HG03039 (cell line): ENCODE results near the gene FBXO38.
"Not testable (repeated sequence)": the region's sequence is repeated elsewhere in the genome, so short reads cannot be mapped to it uniquely, and the experiment has no call there.

Source experiments
- ATAC-seq: cut with Tn5 transposase; IDR thresholded peaks from one replicate; pipeline ENCODE4 v1.9.1; 2021; ENCODE audit warnings: mild to moderate bottlenecking, moderate library complexity; ENCODE audit not compliant: unreplicated experiment

The FBXO38 gene

DNA sequence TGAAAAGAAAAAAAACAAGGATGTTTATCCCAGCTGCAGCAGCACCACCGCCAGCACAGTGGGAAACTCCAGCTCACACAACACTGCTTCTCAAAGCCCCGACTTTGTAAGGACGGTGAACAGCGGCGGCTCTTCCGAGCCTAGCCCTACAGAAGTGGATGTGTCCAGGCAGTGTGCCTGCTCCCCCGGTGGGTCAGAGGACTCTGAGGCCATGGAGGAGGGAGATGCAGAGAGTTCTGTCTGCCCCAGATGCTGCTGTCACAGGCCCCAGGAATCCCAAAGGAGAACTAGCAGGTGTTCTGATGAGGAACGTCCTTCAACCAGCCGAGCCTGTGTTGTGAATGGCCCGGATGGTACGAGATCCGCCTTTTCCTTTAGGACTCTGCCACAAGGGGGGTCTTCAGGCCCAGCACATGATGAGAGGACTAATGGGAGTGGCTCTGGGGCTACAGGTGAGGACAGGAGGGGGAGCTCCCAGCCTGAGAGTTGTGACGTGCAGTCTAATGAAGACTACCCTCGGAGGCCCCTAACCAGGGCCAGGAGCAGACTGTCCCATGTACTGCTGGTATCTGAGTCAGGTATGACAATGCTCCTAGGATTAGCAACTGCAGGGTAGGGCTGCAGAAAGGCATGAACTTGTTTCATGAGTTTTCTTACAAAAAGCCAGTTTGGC, 43.7 kb downstream of the FBXO38 start:
- ATAC-seq: no peak

DNA sequence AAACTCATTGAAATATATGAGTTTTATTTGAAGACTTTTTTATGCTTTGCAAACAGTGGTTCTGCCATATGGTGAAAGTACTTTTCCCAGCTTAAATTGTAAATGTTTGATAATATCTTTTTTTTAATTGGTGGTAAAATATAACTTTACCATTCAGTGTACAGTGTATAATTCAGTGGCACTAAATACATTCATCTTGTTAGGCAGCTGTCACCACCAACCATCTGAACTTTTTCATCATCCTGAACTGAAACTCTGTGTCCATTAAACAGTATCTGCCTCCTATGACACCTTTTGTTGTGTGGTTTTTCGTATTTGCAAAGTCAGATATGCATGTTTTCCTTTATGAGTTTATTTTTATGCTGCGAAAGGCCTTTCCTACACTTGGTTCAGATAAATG, 45.1 kb downstream of the FBXO38 start:
- no peak for ATAC-seq

DNA sequence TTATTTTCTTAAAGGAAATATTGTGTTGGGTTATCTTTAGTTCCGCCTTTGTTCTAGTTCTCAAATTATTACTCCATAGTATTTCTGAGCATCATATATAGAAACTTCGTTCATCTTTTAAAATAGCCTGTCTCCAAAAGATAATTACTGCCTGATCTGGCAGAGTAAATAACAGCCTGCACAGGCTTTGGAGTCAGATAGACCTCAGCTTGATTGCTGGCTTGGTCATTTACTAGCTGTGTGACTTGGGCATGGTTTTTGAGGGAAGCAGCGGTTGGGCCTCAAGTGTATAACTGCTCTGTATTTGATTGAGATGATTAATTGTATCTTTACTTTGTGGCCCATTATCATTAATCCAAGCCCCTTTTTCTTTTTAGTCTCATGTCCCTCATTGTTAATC, 50.1 kb downstream of the FBXO38 start:
- no peak for ATAC-seq

DNA sequence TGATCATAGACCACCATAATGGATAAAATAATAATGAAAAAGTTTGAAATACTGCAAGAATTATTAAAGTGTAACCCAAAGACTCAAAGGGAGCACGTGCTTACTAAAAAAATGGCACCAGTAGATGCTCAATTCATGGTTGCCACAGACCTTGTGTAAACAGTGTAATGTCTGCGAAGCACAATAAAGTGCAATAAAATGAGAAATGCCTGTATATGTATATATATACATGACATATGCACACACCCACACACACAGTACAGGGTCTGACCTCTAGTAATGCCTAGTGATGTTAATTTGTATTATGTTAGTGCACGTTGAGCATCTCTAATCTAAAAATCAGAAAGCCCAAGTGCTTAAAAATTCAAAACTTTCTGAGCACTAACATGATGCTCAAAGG, 52.3 kb downstream of the FBXO38 start:
- no peak for ATAC-seq

DNA sequence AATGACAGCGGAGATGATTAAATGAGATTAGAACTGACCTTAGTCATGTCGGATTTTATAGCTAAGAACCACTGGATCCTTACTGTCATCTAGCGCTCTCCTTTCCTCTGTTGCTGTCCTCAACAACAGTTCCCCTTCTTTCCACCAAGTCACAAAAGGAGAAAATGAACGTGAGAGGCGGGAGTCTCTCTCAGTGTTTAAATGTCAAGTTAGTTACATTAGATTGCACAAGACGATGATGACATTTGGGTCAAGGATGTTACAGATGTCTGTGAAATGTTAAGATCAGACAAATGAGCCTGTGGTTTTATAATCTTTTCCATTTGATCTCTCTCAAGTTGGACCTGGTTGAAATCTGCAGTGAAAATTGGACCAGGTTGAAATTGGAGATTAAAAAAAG, 53.5 kb downstream of the FBXO38 start:
- no peak for ATAC-seq

DNA sequence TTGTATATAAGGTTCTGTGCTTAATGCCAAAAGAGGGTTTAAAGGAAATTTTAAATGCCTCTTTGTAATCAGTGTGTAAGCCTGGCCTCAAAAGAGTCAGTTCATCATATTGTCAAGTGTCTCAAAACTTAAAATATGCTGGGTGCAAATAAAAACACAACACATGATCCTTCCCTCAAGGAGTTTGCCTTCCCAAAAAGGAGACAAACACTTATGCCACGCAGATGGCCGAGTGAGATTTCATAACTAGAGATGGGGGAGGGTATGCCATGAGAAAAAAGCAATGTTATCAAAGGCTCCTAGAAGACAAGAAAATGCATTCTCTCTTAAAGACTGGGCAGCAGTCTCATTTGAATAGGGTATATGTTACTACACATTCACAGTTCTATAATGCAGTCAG, 55.2 kb downstream of the FBXO38 start:
- no peak for ATAC-seq

DNA sequence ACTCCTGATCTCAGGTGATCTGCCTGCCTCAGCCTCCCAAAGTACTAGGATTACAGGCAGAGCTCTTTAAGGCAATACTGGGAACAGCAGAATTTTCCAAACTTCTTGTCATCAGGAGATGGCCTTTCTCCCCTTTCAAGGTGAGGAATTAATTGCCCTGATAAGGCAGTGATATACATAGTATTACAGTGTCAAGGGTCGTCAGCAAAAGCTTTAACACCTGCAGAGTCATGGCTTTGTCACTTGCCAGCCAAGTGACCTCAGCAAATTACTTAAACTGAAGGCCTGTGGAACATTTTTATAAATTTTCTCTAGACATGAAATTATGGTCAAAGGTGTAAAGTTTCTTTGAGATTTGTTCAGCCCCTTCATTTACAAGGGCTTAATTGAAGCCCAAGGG, 59.5 kb downstream of the FBXO38 start:
- no peak for ATAC-seq

DNA sequence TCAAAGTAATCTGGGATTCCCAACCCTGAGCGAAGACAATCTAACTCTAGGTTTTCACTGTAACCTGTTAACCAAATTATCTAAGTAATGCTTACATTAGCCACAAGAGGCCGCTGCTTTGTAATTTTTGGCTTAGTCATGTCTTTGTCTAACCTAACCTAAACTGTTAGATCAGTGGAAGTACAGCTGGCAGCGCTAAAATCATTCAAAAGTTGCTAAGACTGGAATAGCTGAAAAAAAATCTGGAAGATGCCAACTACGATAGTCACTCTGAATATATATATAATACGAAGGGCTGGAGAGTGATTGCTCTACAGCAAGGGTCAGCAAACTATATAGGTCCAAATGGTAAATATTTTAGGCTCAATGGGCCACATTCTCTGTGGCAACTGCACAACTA, 60.2 kb downstream of the FBXO38 start:
- ATAC-seq: peak; percentile 82

DNA sequence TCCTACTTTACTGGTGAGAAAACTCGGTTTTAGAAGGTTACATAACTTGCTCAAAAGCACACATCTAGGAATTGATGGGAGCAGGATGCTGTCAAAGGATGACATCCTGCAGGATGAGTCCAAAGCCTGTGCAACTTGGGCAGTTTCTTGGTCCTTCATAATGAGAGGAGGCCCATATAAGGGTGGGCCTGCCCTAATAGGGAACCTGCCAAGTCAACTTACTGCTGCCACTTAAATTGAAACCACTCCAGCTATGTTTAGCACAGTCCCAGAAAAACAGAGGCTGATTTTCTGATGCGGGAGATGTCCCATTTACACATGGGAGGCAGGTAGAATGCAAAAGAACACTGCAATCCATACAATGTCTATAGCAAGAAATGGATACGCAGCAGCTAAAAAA, 61.8 kb downstream of the FBXO38 start:
- ATAC-seq: no peak

DNA sequence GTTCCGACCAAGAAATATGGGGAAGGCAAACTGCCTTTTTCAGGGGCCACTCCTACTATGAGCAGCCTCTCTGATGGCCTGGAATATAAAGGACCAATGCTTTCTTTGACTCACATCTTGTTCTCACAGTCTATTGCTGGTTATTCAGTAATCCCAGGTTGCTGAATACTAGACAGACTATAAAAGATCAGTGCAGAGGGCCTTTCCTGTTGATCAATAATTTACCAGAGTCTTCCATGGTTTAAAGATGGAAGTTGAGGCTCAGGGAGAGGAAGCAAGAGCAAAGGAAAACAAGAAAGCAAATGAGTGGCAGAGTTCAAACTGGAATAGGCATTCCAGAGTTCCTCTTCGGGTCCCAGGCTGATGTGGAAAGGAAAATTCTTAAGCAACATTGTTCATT, 62.9 kb downstream of the FBXO38 start:
- ATAC-seq: no peak

DNA sequence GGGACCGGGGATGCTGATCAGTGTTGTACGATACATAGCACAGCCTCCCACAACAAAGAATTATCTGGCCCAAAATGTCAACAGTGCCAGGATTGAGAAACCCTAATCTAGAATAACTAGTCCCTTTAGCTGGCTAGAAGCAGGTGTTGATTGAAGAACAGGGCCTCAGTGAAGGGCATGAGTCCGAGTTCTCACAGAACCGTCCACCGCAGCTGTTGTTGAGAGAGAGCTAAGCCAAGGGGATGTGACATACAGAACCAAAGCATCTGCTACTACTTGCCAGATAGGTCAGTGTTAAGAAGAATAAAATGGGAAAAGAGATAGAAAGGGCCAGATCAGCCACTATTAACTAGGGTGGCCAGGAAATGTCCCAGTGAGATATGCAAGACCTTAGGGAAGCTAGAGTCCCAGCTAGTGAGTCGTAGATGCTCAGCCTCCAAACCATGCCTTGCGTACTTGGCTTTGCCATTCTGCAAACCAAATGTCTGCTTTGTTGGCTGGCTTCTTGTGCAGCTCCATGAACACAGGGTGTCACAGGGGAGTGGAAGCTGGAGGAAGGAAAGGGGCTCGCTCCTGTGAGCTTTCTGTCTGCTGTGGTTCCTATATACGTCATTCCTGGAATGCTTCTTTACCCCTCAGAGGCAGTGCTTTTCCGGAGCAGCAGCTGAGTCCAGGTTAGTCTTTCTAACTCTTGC, 68.9 kb downstream of the FBXO38 start:
- ATAC-seq: no peak

DNA sequence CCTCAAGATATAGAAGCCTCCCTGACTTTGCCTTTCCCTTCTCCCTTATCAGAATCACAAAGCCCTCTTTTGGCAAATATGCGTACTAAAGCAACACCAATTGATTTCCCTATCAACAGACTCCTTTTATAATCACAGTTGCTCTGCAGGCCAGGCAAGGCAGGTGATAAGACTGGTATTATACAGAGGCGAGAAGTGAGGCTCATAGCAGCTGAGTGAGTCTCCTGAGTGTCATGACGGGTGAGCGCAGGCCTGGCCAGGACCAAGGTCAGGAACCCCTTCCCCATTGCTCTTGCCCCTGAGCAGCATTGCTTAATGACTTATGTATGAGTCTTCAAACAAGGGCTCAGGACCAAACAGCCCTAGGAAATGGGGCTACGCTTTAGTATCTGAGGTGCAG, 70.8 kb downstream of the FBXO38 start:
- ATAC-seq: no peak

DNA sequence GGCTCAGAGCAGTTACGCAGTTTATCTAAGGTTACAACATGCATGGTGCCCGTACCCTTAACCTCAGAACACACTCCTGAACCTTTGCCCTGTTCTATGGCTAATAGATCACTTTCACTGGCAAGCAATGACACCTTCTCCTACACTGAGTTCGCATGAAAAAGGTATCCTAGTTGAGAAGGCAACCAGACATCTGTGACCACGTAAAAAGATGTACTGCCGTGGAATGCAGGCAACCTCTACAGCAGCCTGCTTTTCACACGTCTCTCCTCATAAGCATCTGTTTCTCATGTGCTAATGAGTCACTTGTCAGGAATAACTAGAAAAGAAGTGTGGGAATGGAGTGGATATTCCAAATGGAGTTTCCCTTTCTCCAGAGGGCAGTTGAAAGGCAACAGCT, 71.4 kb downstream of the FBXO38 start:
- ATAC-seq: no peak

DNA sequence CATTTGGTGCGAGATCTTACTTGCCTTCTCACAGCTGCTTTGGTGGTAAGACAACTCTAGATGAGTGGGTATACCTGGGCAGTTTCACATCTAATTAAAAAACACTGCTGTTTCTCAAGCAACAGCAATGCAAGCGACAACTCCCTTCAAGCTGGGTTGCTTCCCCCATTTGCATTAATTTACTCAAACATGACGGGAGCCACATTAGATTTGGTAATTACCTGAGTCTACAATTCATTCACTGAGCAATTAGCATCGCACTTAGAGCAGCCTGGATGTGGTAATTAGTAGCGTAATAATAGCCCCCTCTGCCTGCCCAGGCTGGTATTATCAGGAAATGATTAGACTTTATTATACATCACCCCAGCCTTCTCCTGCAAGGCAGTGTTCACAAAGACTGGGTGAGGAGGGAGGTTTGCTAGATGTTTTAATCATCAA, 73.4 kb downstream of the FBXO38 start:
- ATAC-seq: no peak

DNA sequence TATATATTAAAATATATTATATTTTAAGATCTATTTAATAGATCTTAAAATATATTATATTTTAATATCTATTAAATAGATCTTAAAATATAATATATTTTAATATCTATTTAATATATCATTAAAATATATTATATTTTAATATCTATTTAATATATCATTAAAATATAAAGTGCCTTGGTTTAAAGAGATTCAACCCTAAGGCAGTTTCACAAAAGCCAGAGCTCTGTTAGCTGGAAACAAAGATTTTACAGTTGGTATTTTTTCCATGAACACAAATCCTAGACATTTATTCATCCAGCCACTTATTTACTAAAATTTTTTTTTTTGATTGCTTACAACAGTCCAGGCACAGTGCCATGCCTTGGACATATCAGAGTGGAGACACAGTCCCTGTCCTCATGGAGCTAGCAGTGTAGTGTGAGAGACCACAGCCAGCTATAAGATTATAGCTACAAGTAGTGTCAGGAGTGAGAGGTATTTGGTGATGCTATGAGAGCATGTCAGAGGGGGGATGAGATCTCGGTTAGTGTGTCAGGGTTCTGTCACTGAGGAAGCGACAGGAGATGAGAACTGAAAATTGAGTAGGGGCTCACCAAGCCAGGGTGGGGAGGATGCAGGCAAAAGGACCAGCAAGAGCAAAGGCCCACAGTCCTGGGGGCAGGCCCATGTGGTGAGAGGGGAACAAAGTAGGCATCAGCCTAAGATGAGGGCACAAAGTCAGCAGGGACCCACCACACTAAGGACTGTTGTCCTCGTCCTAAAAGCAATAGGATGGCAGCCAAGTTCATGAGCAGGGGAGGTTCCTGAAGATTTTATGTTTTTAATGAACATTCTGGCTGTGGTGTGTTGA, 74.5 kb downstream of the FBXO38 start:
- no peak for ATAC-seq

DNA sequence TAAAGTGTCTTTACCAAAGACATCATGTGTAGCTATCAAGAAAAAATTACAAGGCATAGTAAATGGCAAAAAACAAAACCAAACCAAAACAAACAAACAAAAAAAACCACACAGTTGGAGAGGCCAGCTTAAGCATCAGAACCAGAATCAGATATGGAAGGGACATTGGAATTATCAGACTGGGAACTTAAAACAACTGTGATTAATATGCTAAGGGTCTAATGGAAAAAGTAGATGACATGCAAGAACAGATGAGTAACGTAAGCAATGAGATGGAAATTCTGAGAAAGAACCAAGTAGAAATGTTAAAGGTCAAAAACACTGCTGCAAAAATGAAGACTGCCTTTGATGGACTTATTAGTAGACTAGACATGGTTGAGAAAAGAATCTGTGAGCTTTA, 75.9 kb downstream of the FBXO38 start:
- no peak for ATAC-seq

DNA sequence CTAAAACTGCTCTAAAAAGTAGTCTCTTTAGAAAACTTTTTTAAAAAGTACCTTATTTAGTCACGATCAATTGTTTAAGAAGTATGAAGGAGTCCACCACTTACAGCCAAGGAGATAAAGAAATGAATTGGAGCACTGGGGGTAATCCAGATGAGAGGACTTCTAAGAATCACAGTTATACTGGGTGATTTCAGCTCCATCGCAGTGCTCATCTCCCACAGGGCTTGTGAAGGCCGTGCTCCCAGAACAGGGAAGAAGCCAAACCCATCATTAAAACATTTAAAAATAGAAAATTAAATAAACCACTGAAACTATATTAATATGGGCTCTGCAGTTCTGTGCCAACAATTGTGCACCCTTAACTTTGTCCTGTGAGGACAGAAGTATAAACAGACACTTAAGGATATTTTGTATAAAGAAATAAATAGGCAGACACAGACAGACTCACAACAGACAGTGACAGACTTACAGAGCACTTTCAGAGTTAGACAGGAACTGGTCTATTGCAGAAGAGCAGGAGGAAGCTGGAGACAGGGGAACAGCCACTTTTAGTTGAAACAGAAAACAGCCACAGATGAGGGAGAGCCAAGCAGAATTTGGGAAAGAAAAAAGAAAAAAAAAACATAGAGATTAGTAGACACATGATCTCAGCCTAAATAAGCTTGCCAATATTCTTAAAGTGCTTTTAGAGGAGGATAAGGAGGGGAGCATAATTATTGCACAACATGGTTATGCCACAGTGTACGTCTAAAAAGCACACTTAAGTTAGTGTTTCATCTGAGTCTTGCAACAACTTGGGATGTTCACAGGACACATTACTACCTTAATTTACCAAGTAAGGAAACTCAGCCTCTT, 81.8 kb downstream of the FBXO38 start:
- no peak for ATAC-seq

DNA sequence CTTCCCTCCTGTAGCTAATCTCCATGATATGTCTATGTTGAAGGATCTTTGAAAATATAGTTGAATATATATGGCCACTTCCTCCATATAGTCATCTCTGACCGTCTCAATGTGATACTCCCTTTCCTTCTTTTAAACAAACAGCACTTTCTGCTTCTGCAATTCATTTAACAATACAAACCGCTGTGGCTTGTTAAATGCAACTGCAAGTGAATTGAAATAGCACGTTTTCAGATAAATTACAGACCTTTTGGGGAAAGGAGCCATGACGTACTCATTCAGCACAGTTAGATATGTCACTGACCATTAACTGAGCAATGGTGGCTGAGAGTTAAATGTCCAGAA, 82.5 kb downstream of the FBXO38 start:
- ATAC-seq: no peak

DNA sequence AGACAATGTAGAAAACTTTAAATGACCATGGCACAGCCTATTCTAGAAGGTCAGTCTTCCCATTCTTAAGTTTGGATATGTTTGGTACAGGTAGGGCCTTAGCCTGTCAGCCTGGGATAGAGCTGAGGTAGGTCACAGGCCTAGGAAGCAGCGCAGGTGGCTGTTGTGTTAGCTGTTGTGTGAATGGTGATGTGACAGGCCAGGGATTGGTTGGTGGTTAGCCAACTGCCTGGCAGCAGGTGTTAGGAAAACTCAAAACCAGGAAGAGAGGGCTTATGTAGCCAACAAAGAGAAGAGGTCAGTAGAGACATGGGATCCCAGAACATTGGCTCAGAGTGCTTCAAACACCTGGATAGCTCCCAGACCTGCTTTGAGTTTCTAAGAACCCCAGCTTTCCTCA, 84.2 kb downstream of the FBXO38 start:
- ATAC-seq: no peak

DNA sequence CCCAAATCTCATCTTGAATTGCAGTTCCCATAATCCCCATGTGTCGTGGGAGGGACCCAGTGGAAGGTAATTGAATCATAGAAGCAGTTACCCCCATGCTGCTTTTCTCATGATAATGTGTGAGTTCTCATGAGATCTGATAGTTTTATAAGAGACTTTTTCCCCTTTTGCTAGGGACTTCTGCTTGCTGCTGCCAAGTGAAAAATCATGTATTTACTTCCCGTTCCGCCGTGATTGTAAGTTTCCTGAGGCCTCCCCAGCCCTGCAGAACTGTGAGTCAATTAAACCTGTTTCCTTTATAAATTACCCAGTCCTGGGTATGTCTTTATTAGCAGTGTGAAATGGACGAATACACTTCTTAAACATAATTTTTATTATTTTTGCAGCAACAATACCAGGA, 85.0 kb downstream of the FBXO38 start:
- ATAC-seq: not testable (repeated sequence)

DNA sequence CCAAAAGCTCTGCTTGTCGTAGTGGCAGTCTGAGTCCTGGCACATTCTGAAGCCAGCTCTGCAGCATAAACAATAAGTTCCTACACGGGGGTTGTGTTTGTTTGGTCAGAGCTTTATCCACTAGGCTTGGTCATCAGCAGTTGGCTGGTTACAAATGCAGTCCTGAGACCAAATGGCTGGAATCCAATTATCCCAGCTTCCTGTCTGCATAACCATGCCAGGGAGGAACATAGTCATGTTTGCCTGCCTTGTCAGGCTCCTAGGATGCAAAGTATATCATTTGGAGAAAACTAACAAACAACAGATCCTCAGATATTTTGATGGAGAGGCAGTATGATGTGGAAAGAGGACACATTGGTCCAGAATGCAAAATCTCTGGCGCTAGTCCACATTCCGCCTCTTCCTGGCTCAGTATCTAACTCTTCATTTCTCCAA, 85.8 kb downstream of the FBXO38 start:
- no peak for ATAC-seq
